Liver (tissue), 9 donors: ENCODE measurements around the gene RALGPS1. TPM values are rescaled to one million over a fixed set of nuclear protein-coding genes. Genes with fewer than 3 reads are reported as not detected.
A peak's percentile ranks its signal among the peaks of the same experiment; 100 is the strongest.

Experiments used
- DNase-seq: peaks from one replicate; pipeline ENCODE4 v3.0.0-alpha.2; 2017; ENCODE audit warnings: low spot score
- H3K27ac ChIP-seq, 2 donors: one replicate each; pipeline ENCODE4 v1.7.0; 2013; ENCODE audit warnings: inconsistent platforms in 2 of 2, low read length in 2 of 2, control low read depth in 1 of 2, low read depth in 1 of 2, mild to moderate bottlenecking in 1 of 2
- H3K27me3 ChIP-seq, 4 donors: one replicate each; pipeline versions ENCODE4 v1.6.1 to v1.7.0; 2013; ENCODE audit warnings: low read length in 3 of 4, inconsistent platforms in 1 of 4, mild to moderate bottlenecking in 1 of 4, moderate library complexity in 1 of 4; ENCODE audit not compliant: control insufficient read depth in 4 of 4, insufficient read depth in 4 of 4
- H3K36me3 ChIP-seq, 4 donors: one replicate each; pipeline versions ENCODE4 v1.6.1 to v1.7.0; 2013; ENCODE audit warnings: low read length in 3 of 4, mild to moderate bottlenecking in 3 of 4, low read depth in 1 of 4, moderate library complexity in 1 of 4; ENCODE audit not compliant: control insufficient read depth in 4 of 4, insufficient read depth in 3 of 4
- H3K4me1 ChIP-seq, 4 donors: one replicate each; pipeline versions ENCODE4 v1.6.1 to v1.7.0; 2013; ENCODE audit warnings: low read length in 3 of 4, mild to moderate bottlenecking in 3 of 4, moderate library complexity in 1 of 4; ENCODE audit not compliant: control insufficient read depth in 4 of 4, insufficient read depth in 4 of 4
- H3K4me3 ChIP-seq, 3 donors: one replicate each; pipeline versions ENCODE4 v1.6.1 to v1.7.0; 2013; ENCODE audit warnings: low read length in 3 of 3, control low read depth in 1 of 3, low read depth in 1 of 3, mild to moderate bottlenecking in 1 of 3
- H3K9ac ChIP-seq, 2 donors: one replicate each; pipeline ENCODE4 v1.7.0; 2013; ENCODE audit warnings: low read length in 2 of 2, mild to moderate bottlenecking in 2 of 2, moderate library complexity in 2 of 2, control low read depth in 1 of 2, low read depth in 1 of 2
- H3K9me3 ChIP-seq, 4 donors: one replicate each; pipeline versions ENCODE4 v1.6.1 to v1.7.0; 2013; ENCODE audit warnings: low read length in 3 of 4; ENCODE audit not compliant: control insufficient read depth in 4 of 4
- FOXA1 ChIP-seq: IDR thresholded peaks from 2 replicates; pipeline ENCODE4 v1.6.1; 2016; ENCODE audit warnings: antibody characterized with exemption
- FOXA2 ChIP-seq: IDR thresholded peaks from 2 replicates; pipeline ENCODE4 v1.6.1; 2016; ENCODE audit warnings: antibody characterized with exemption
- GABPA ChIP-seq, 2 donors: IDR thresholded peaks in 1 of 2; conservative IDR thresholded peaks in 1 of 2; 2 replicates each; pipeline ENCODE4 v1.6.1; 2016; ENCODE audit warnings: antibody characterized with exemption in 2 of 2, mild to moderate bottlenecking in 1 of 2, moderate library complexity in 1 of 2
- HNF4A ChIP-seq, 2 donors: conservative IDR thresholded peaks; 2 replicates each; pipeline ENCODE4 v1.6.1; 2016; ENCODE audit warnings: antibody characterized with exemption in 2 of 2, mild to moderate bottlenecking in 2 of 2
- HNF4G ChIP-seq: IDR thresholded peaks from 2 replicates; pipeline ENCODE4 v1.6.1; 2016; ENCODE audit warnings: antibody characterized with exemption
- JUND ChIP-seq, 2 donors: IDR thresholded peaks; 2 replicates each; pipeline ENCODE4 v1.6.1; 2016; ENCODE audit warnings: antibody characterized with exemption in 2 of 2
- RAD21 ChIP-seq, 2 donors: IDR thresholded peaks; 2 replicates each; pipeline ENCODE4 v1.6.1; 2016; ENCODE audit warnings: antibody characterized with exemption in 2 of 2, mild to moderate bottlenecking in 2 of 2
- REST ChIP-seq: IDR thresholded peaks from 2 replicates; pipeline ENCODE4 v1.6.1; 2016; ENCODE audit warnings: antibody characterized with exemption, mild to moderate bottlenecking
- RXRA ChIP-seq, 2 donors: IDR thresholded peaks; 2 replicates each; pipeline ENCODE4 v1.6.1; 2017 to 2018; ENCODE audit warnings: antibody characterized with exemption in 2 of 2, mild to moderate bottlenecking in 1 of 2
- SP1 ChIP-seq: IDR thresholded peaks from 2 replicates; pipeline ENCODE4 v1.6.1; 2018; ENCODE audit warnings: antibody characterized with exemption, mild to moderate bottlenecking
- TAF1 ChIP-seq: conservative IDR thresholded peaks from 2 replicates; pipeline ENCODE4 v1.6.1; 2016; ENCODE audit warnings: antibody characterized with exemption, mild to moderate bottlenecking
- YY1 ChIP-seq: IDR thresholded peaks from 2 replicates; pipeline ENCODE4 v1.6.1; 2016; ENCODE audit warnings: antibody characterized with exemption, mild to moderate bottlenecking
- ZBTB33 ChIP-seq: IDR thresholded peaks from 2 replicates; pipeline ENCODE4 v1.6.1; 2016; ENCODE audit warnings: antibody characterized with exemption
- WGBS: extraction: QIAGEN DNeasy Blood & Tissue Kit; methylation state at CpG from one replicate; pipeline ENCODE4 v1.1.7; 2013; 5-methylcytosine and 5-hydroxymethylcytosine counted together
- polyA plus RNA-seq, 2 donors: library from polyadenylated mRNA; stranded (reverse) in 1 of 2; unstranded in 1 of 2; fragments of 200-250 nt in 1 of 2; fragments of >200 nt in 1 of 2; fragmentation: Nextera tagmentation in 1 of 2; extraction: Ambion mirVana in 1 of 2; gene quantifications; one replicate each; pipeline versions ENCODE4 v1.2.1 to v1.2.3, GENCODE V29; 2013 to 2015
- total RNA-seq, 2 donors: library from RNA; depleted of rRNA; stranded (reverse); fragments of >200 nt; gene quantifications; one replicate each; pipeline ENCODE4 v1.2.3, GENCODE V29; 2014
- TF ChIP-seq, protein P1 (sequence below): IDR thresholded peaks from 2 replicates; pipeline ENCODE4 v1.6.1; 2016; ENCODE audit warnings: antibody characterized with exemption
- donor health status: healthy.
- donor health status: healthy.
- donor health status: healthy.
- donor health status: healthy.
- donor health status: healthy.

Gene RALGPS1
- total and polyA plus RNA-seq, 4 donors = 1.4 to 2.7 (median 2.0) TPM

DNA sequence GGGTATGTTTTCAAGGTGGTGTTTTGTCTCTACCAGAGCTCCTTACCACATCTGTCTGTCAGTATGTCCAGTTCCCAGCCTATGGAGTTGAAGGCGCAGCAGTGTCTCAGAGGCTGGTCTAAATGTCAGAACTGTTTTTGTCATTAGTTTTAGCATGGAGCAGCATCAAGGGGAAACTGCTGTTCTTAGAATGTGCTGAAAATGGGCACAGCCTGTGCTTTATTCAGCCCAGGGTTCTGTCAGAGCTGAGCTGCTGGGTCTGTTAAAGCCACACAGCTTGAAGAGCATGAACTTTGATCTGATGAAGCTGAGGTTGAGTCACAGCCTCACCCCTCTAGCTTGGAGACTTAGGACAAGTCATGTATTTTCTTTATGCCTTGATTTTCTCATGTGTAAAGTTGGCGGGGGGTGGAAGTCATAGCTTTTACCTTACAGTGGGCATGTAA lies 71.9 kb downstream of the RALGPS1 start:
- Histone ChIP-seq H3K9ac (no peak overlapping the region), H3K27me3 (no peaks in the 10 kb centered on the region), H3K9me3 (no peaks in the 10 kb centered on the region), H3K36me3 (peaks cover 0 to 3% (median 1%) of the 10 kb centered on the region in 4 donors), H3K4me3 (no peak overlapping the region), H3K27ac (no peak overlapping the region), H3K4me1 (no peaks in the 10 kb centered on the region)
- WGBS = 98% methylated on average over 2 of the region's 2 CpGs
- TF ChIP-seq YY1 (no peak), SP1 (no peak), JUND (IDR thresholded peaks at IDR 0.05) (no peak), RXRA (IDR thresholded peaks at IDR 0.05) (no peak), ZBTB33 (no peak), GABPA (IDR thresholded peaks at IDR 0.05 in 1 of 2, conservative IDR thresholded peaks at IDR 0.05 in 1 of 2) (no peak), RAD21 (IDR thresholded peaks at IDR 0.05) (no peak), TAF1 (no peak), HNF4A (conservative IDR thresholded peaks at IDR 0.05) (no peak), HNF4G (no peak), FOXA2 (no peak), FOXA1 (no peak), REST (no peak)
- TF ChIP-seq, protein P1, sequence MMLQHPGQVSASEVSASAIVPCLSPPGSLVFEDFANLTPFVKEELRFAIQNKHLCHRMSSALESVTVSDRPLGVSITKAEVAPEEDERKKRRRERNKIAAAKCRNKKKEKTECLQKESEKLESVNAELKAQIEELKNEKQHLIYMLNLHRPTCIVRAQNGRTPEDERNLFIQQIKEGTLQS = no peak
- DNase-seq = no peak

- Histone ChIP-seq H3K9me3 (peaks cover 0 to 10% (median under 1%) of the 10 kb centered on the region in 4 donors), H3K4me1 (no peaks in the 10 kb centered on the region), H3K27me3 (no peaks in the 10 kb centered on the region), H3K36me3 (peaks cover 0 to 3% (median 1%) of the 10 kb centered on the region in 4 donors), H3K27ac (peak overlapping the region in 1 of 2 donors; percentile 33), H3K9ac (no peak overlapping the region), H3K4me3 (no peak overlapping the region)
- no peak for DNase-seq
- TF ChIP-seq SP1 = no peak
- WGBS = 94% methylated on average over 2 of the region's 2 CpGs
Measured at GRCh38 chr9:126988857-126989256, 74.3 kb downstream of the RALGPS1 start.
